Naive thymus-derived CD4-positive, alpha-beta T cell (primary cell): ENCODE data around the gene TMEM181. TPM values are rescaled to one million over a fixed set of nuclear protein-coding genes. Genes with fewer than 3 reads are reported as not detected.

Experiments
- ATAC-seq: fragments of 150-1000 bp; cut with Tn5 transposase; 2 replicates; pipeline ENCODE4 v1.10.0; 2021; ENCODE audit warnings: mild to moderate bottlenecking, moderate library complexity
- CTCF ChIA-PET: fragments of 350-600 bp; sonication (Branson Sonifier 250); formaldehyde crosslinking; loops from one replicate; lab custom pipeline; 2021; ENCODE audit warnings: antibody characterized with exemption; lab: Charles Lee
- POLR2A ChIA-PET: fragments of 350-600 bp; sonication (Branson Sonifier 250); formaldehyde crosslinking; loops from one replicate; lab custom pipeline; 2021; ENCODE audit warnings: antibody characterized with exemption, inconsistent platforms; lab: Charles Lee
- DNase-seq, 9 donors: peaks; one replicate each; pipeline versions ENCODE4 v3.0.0 to v3.0.0-alpha.2; 2020 to 2022; ENCODE audit warnings: mixed read lengths in 1 of 9
- H3K27ac ChIP-seq: one replicate; pipeline ENCODE4 v1.7.0; 2013; ENCODE audit warnings: mild to moderate bottlenecking, low read depth, low read length, moderate library complexity
- H3K27me3 ChIP-seq, 2 donors: one replicate each; pipeline ENCODE4 v1.7.0; 2013; ENCODE audit warnings: low read length in 2 of 2, mild to moderate bottlenecking in 2 of 2, moderate library complexity in 2 of 2; ENCODE audit not compliant: control insufficient read depth in 2 of 2, insufficient read depth in 2 of 2
- H3K36me3 ChIP-seq, 3 experiments: 1 replicate in 2 of 3; 2 replicates in 1 of 3; pipeline ENCODE4 v1.7.0; 2013; ENCODE audit warnings: low read length in 3 of 3, mild to moderate bottlenecking in 3 of 3, moderate library complexity in 1 of 3; ENCODE audit not compliant: insufficient read depth in 3 of 3, control insufficient read depth in 2 of 3
- H3K4me1 ChIP-seq, 2 donors: one replicate each; pipeline ENCODE4 v1.7.0; 2013; ENCODE audit warnings: low read length in 2 of 2, mild to moderate bottlenecking in 2 of 2, moderate library complexity in 1 of 2; ENCODE audit not compliant: control insufficient read depth in 2 of 2, insufficient read depth in 2 of 2
- H3K4me3 ChIP-seq: 2 replicates; pipeline ENCODE4 v1.7.0; 2013; ENCODE audit warnings: mild to moderate bottlenecking, low read length
- H3K9me3 ChIP-seq, 3 experiments: 1 replicate in 2 of 3; 2 replicates in 1 of 3; pipeline ENCODE4 v1.7.0; 2013; ENCODE audit warnings: low read length in 3 of 3; ENCODE audit not compliant: control insufficient read depth in 2 of 3
- H3K27ac Mint-ChIP-seq, 9 donors: one replicate each; pipeline ENCODE4 v1.8.0; 2020 to 2022; ENCODE audit warnings: mixed read lengths in 9 of 9, mild to moderate bottlenecking in 8 of 9, moderate library complexity in 5 of 9, inconsistent platforms in 2 of 9
- H3K27me3 Mint-ChIP-seq, 5 donors: one replicate each; pipeline ENCODE4 v1.8.0; 2021 to 2022; ENCODE audit warnings: mixed read lengths in 5 of 5, mild to moderate bottlenecking in 1 of 5
- H3K36me3 Mint-ChIP-seq, 5 donors: one replicate each; pipeline ENCODE4 v1.8.0; 2020 to 2022; ENCODE audit warnings: mixed read lengths in 5 of 5, mild to moderate bottlenecking in 3 of 5, inconsistent platforms in 1 of 5
- H3K4me1 Mint-ChIP-seq, 7 donors: one replicate each; pipeline ENCODE4 v1.8.0; 2020 to 2022; ENCODE audit warnings: mixed read lengths in 7 of 7, mild to moderate bottlenecking in 3 of 7, inconsistent platforms in 1 of 7
- H3K4me3 Mint-ChIP-seq, 10 donors: one replicate each; pipeline ENCODE4 v1.8.0; 2020 to 2022; ENCODE audit warnings: mild to moderate bottlenecking in 10 of 10, mixed read lengths in 10 of 10, moderate library complexity in 6 of 10, inconsistent platforms in 2 of 10
- H3K9me3 Mint-ChIP-seq, 11 donors: one replicate each; pipeline ENCODE4 v1.8.0; 2020 to 2022; ENCODE audit warnings: mixed read lengths in 11 of 11, mild to moderate bottlenecking in 4 of 11, inconsistent platforms in 1 of 11, moderate library complexity in 1 of 11
- intact Hi-C, 2 donors: fragments of 100-400 bp; cut with micrococcal nuclease; formaldehyde crosslinking; loops; one replicate each; pipeline ENCODE4 v1.15.1; 2023
- polyA plus RNA-seq, 2 donors: library from polyadenylated mRNA; unstranded; fragments of 300-500 nt; fragmentation: Illumina TruSeq; gene quantifications; one replicate each; pipeline ENCODE4 v1.2.3, GENCODE V29; 2021
- total RNA-seq, 6 experiments: library from RNA in 5 of 6; stranded (reverse) in 5 of 6; gene quantifications; 1 replicate in 5 of 6; 2 replicates in 1 of 6; pipeline ENCODE4 v1.2.3 and lab custom pipeline; 2021 to 2026

TMEM181 gene
- total and polyA plus RNA-seq, 7 experiments from 2014 or later, result 1.9 to 17.2 (median 15.7) TPM

DNA sequence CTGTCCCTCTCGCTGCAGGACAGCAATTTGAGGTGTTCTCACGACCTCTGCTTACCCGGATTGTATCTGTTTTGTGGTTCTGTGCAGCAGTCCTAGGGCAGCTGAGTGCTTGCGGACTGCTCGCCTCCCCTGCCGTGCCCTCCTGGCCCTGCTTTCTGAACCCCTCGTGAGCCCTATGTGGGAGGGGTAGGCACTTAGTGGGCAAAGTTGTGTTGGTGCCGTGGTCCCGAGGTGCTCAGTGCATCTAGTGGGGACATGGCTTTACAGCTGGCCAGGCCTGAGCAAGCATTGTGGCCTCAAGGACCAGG lies 5.2 kb downstream of the TMEM181 start:
- Mint-ChIP-seq H3K4me3 (peak overlapping the region in 4 of 10 donors; percentile 35 to 65 (median 48)), H3K27ac (peak overlapping the region in 4 of 9 donors; percentile 11 to 85 (median 64)), H3K9me3 (no peaks in the 10 kb centered on the region), H3K27me3 (peaks cover 0 to 2% (median 0%) of the 10 kb centered on the region in 5 donors), H3K4me1 (peaks cover 67 to 91% (median 80%) of the 10 kb centered on the region in 7 donors), H3K36me3 (peaks cover 0 to 16% (median 3%) of the 10 kb centered on the region in 5 donors)
- Histone ChIP-seq H3K4me3 (peak overlapping the region; percentile 8), H3K4me1 (peaks cover 39 to 72% of the 10 kb centered on the region in 2 donors), H3K27me3 (no peaks in the 10 kb centered on the region), H3K27ac (no peak overlapping the region), H3K9me3 (no peaks in the 10 kb centered on the region), H3K36me3 (peaks cover 0 to 6% (median 0%) of the 10 kb centered on the region in 3 experiments)
- ChIA-PET CTCF (interaction anchor here (1.5 kb wide), 1 partner anchor 40 kb away, joined by 3 read pairs; no protein-coding TSS in a partner anchor), POLR2A (interaction anchor here (0.6 to 1.2 kb wide), 2 partner anchors 157 to 302 kb away, joined by 3 read pairs; no protein-coding TSS in a partner anchor)
- no peak for DNase-seq
- intact Hi-C loops, result loop anchor here in 1 of 2 donors (10.0 kb wide), 1 partner anchor 1290 kb away; no protein-coding TSS in a partner anchor
- peak; percentile 5 for ATAC-seq

DNA sequence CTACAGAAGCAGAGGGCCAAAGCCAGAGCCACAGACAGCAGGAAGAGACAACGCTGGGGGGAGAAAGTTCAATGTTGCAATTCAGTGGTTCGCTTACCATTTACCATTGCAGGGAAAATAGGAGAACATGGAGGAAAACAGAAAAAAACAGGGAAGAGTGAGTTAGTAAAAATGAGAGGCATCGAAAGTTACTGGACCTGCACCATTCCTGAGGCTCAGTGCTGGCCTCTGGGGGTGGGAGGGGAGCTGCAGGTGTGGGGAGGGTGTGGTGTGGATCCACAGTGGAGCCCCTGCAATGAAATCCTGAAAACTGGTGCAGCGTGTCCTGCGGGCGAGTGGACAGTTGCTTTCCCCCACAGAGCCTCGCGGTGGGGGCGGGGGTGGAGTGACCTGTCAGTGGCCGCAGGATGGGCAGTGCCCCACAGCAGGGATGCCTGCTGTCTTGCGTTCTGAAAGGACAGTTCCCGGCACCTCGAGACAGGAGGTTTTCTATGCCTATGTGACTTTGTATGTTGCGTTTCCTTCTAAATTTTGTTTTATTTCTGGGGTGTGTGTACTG lies 5.7 kb downstream of the TMEM181 start:
- intact Hi-C loops, result loop anchor here in 1 of 2 donors (10.0 kb wide), 1 partner anchor 1291 kb away; no protein-coding TSS in a partner anchor
- ATAC-seq, result no peak
- Mint-ChIP-seq H3K36me3 (peaks cover 0 to 16% (median 4%) of the 10 kb centered on the region in 5 donors), H3K27ac (peak overlapping the region in 8 of 9 donors; percentile 11 to 89 (median 64)), H3K9me3 (no peaks in the 10 kb centered on the region), H3K4me3 (peak overlapping the region in 4 of 10 donors; percentile 16 to 65 (median 34)), H3K4me1 (peaks cover 70 to 94% (median 84%) of the 10 kb centered on the region in 7 donors), H3K27me3 (peaks cover 0 to 2% (median 0%) of the 10 kb centered on the region in 5 donors)
- Histone ChIP-seq H3K27me3 (no peaks in the 10 kb centered on the region), H3K9me3 (no peaks in the 10 kb centered on the region), H3K4me1 (peaks cover 39 to 72% of the 10 kb centered on the region in 2 donors), H3K4me3 (no peak overlapping the region), H3K36me3 (peaks cover 0 to 1% (median 0%) of the 10 kb centered on the region in 3 experiments), H3K27ac (no peak overlapping the region)
- CTCF ChIA-PET, result interaction anchor here (1.5 to 1.7 kb wide), 2 partner anchors 40 to 344 kb away, joined by 3 read pairs; no protein-coding TSS in a partner anchor
- POLR2A ChIA-PET, result interaction anchor here (0.6 to 1.2 kb wide), 3 partner anchors 88 to 303 kb away, joined by 3 read pairs; no protein-coding TSS in a partner anchor
- DNase-seq, result no peak

DNA sequence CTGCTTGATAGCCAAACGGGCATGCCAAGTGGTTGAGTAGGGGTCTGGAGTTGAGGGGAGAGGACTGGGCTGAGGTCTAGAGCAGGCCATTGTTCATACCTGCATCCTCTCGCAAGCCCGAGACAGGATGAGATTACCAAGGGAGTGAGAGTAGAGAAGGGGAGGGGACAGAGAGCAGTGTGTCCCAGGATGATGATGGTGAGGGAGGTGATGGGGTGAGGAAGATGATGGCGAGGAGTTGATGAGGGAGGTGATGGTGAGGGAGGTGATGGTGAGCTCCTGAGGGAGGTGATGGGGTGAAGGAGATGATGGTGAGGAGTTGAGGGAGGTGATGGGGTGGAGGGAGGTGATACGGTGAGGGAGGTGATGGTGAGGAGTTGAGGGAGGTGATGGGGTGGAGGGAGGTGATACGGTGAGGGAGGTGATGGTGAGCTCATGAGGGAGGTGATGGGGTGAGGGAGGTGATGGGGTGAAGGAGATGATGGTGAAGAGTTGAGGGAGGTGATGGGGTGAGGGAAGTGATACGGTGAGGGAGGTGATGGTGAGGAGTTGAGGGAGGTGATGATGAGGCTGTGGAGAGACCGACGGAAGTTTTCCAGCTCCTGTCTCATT lies 6.4 kb downstream of the TMEM181 start:
- no peak for ATAC-seq
- no peaks in the 10 kb centered on the region for H3K36me3 ChIP-seq
- H3K36me3 Mint-ChIP-seq, result peaks cover 0 to 16% (median 4%) of the 10 kb centered on the region in 5 donors
- CTCF ChIA-PET, result interaction anchor here (1.7 kb wide), 1 partner anchor 345 kb away, joined by 3 read pairs; no protein-coding TSS in a partner anchor
- no peaks in the 10 kb centered on the region for H3K9me3 ChIP-seq
- peak overlapping the region in 4 of 10 donors; percentile 16 to 80 (median 54) for H3K4me3 Mint-ChIP-seq
- no peak for DNase-seq
- H3K27ac ChIP-seq, result peak overlapping the region; percentile 11
- intact Hi-C loops, result loop anchor here in 1 of 2 donors (10.0 kb wide), 1 partner anchor 1292 kb away; no protein-coding TSS in a partner anchor
- H3K4me3 ChIP-seq, result no peak overlapping the region
- H3K4me1 Mint-ChIP-seq, result peaks cover 67 to 90% (median 78%) of the 10 kb centered on the region in 7 donors
- H3K4me1 ChIP-seq, result peaks cover 33 to 68% of the 10 kb centered on the region in 2 donors
- POLR2A ChIA-PET, result interaction anchor here (0.7 to 2.8 kb wide), 5 partner anchors 8 to 497 kb away, joined by 3 to 13 read pairs (median 3); no protein-coding TSS in a partner anchor
- H3K27ac Mint-ChIP-seq, result peak overlapping the region; percentile 60 to 93 (median 88)
- H3K9me3 Mint-ChIP-seq, result no peaks in the 10 kb centered on the region
- no peaks in the 10 kb centered on the region for H3K27me3 ChIP-seq
- H3K27me3 Mint-ChIP-seq, result no peaks in the 10 kb centered on the region

DNA sequence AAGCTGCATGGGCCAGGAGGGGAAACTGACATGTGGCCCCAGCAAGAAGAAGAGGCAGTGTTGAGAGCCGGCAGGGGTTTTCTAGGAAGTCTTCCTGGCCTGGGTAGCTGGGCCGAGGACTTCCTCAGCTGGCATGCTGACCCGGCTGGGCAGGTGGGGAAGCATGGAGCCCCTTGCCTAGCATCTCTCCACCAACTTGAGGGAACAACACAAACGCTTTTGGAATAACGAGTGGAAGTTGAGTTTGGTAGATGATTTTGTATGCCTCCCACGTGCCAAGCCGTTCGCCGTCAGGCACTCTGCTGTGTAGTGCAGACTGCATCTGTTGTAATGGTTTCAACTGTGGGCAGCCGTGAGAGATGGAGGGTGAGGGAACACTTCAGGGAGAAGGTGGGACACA lies 7.3 kb downstream of the TMEM181 start:
- H3K9me3 Mint-ChIP-seq, result no peaks in the 10 kb centered on the region
- no peak for DNase-seq
- POLR2A ChIA-PET, result interaction anchor here (0.5 to 2.8 kb wide), 6 partner anchors 9 to 496 kb away, joined by 3 to 13 read pairs (median 4); partner anchors contain the start of gene EZR
- Histone ChIP-seq H3K27ac (peak overlapping the region; percentile 11), H3K4me1 (peaks cover 25 to 66% of the 10 kb centered on the region in 2 donors), H3K9me3 (no peaks in the 10 kb centered on the region), H3K4me3 (no peak overlapping the region), H3K27me3 (no peaks in the 10 kb centered on the region), H3K36me3 (peaks cover 0 to 6% (median 0%) of the 10 kb centered on the region in 3 experiments)
- intact Hi-C loops, result loop anchor here in 1 of 2 donors (10.0 kb wide), 1 partner anchor 1292 kb away; no protein-coding TSS in a partner anchor
- H3K4me3 Mint-ChIP-seq, result peak overlapping the region; percentile 22 to 82 (median 76)
- H3K36me3 Mint-ChIP-seq, result peaks cover 0 to 16% (median 4%) of the 10 kb centered on the region in 5 donors
- peak overlapping the region; percentile 80 to 97 (median 89) for H3K27ac Mint-ChIP-seq
- no peak for ATAC-seq
- H3K27me3 Mint-ChIP-seq, result no peaks in the 10 kb centered on the region
- CTCF ChIA-PET, result interaction anchor here (1.7 kb wide), 1 partner anchor 346 kb away, joined by 3 read pairs; no protein-coding TSS in a partner anchor
- peaks cover 63 to 88% (median 70%) of the 10 kb centered on the region in 7 donors for H3K4me1 Mint-ChIP-seq

DNA sequence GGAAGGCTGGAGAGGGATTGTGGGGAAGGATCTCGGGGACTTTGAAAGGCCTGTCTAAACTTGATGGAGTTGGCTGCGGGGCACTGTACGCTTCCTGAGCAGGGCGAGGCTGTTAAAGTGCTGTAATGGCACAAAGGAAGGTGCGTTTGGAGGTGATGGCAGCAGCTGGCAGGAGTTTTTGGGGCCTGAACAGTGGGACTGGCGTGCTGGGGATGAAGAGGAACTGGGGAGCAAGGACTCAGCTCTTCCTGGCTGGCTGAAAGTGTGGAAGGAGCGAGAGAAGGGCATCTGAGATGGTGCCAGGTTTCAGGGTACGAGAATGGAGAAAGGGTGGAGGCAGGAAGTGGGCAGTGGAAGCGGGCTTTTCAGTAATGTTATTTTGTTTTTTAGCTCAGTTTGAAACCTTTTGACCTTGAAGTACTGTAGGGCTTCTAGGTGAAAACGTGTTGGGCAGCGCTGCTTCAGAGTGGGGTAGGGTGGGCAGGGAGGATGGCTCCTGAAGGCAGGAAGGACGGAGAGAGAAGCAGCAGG lies 8.0 kb downstream of the TMEM181 start:
- peak overlapping the region; percentile 28 for H3K4me3 ChIP-seq
- H3K4me1 Mint-ChIP-seq, result peaks cover 62 to 88% (median 68%) of the 10 kb centered on the region in 7 donors
- H3K36me3 Mint-ChIP-seq, result peaks cover 0 to 16% (median 4%) of the 10 kb centered on the region in 5 donors
- H3K27me3 ChIP-seq, result no peaks in the 10 kb centered on the region
- H3K9me3 Mint-ChIP-seq, result no peaks in the 10 kb centered on the region
- ChIA-PET POLR2A (interaction anchor here (0.6 to 2.8 kb wide), 5 partner anchors 10 to 81 kb away, joined by 3 to 13 read pairs (median 4); no protein-coding TSS in a partner anchor), CTCF (interaction anchor here (0.6 to 1.2 kb wide), 5 partner anchors 9 to 391 kb away, joined by 3 to 4 read pairs (median 3); no protein-coding TSS in a partner anchor)
- H3K27me3 Mint-ChIP-seq, result no peaks in the 10 kb centered on the region
- intact Hi-C loops, result loop anchor here in 1 of 2 donors (10.0 kb wide), 1 partner anchor 1293 kb away; no protein-coding TSS in a partner anchor
- ATAC-seq (peak; percentile 26), DNase-seq (peak in 5 of 9 donors; percentile 13 to 24 (median 21))
- peak overlapping the region; percentile 61 to 85 (median 78) for H3K4me3 Mint-ChIP-seq
- H3K27ac Mint-ChIP-seq, result peak overlapping the region; percentile 80 to 97 (median 89)
- peak overlapping the region; percentile 43 for H3K27ac ChIP-seq
- H3K36me3 ChIP-seq, result peaks cover 0 to 14% (median 0%) of the 10 kb centered on the region in 3 experiments
- H3K9me3 ChIP-seq, result no peaks in the 10 kb centered on the region
- H3K4me1 ChIP-seq, result peaks cover 24 to 63% of the 10 kb centered on the region in 2 donors
